Neural progenitor cell (in vitro differentiated cells): ENCODE results near the gene ACOX3. TPM values are rescaled to one million over a fixed set of nuclear protein-coding genes. Genes with fewer than 3 reads are reported as not detected.
A peak's percentile ranks its signal among the peaks of the same experiment; 100 is the strongest.

Experiments
- DNase-seq: peaks from one replicate; pipeline ENCODE4 v3.0.0-alpha.2; 2016; ENCODE audit warnings: low spot score
- H2AFZ ChIP-seq: fragments of 200-600 bp; sonication (generic); replicated peaks from 2 replicates; pipeline ENCODE4 v1.6.1; 2016; ENCODE audit warnings: antibody characterized with exemption
- H3F3A ChIP-seq: fragments of 200-600 bp; sonication (generic); 2 replicates; pipeline ENCODE4 v1.6.1; 2016; ENCODE audit warnings: antibody characterized with exemption, low read depth
- H3K27ac ChIP-seq: fragments of 200-600 bp; sonication (generic); 2 replicates; pipeline ENCODE4 v1.5.1; 2016; ENCODE audit warnings: mild to moderate bottlenecking
- H3K27me3 ChIP-seq: fragments of 200-600 bp; sonication (generic); 2 replicates; pipeline ENCODE4 v1.6.1; 2016; ENCODE audit warnings: mild to moderate bottlenecking, moderate library complexity
- H3K36me3 ChIP-seq: fragments of 200-600 bp; sonication (generic); 2 replicates; pipeline ENCODE4 v1.5.1; 2016
- H3K4me1 ChIP-seq: fragments of 200-600 bp; sonication (generic); 2 replicates; pipeline ENCODE4 v1.6.1; 2016; ENCODE audit warnings: mixed run types
- H3K4me2 ChIP-seq: fragments of 200-600 bp; sonication (generic); 2 replicates; pipeline ENCODE4 v1.6.1; 2016
- H3K4me3 ChIP-seq: fragments of 200-600 bp; sonication (generic); 2 replicates; pipeline ENCODE4 v1.5.1; 2016
- H3K79me2 ChIP-seq: fragments of 200-600 bp; sonication (generic); 2 replicates; pipeline ENCODE4 v1.6.1; 2016; ENCODE audit warnings: low read depth
- H3K9ac ChIP-seq: fragments of 200-600 bp; sonication (generic); 2 replicates; pipeline ENCODE4 v1.6.1; 2016
- H3K9me3 ChIP-seq: fragments of 200-600 bp; sonication (generic); 2 replicates; pipeline ENCODE4 v1.5.1; 2016; ENCODE audit warnings: low read depth
- H4K20me1 ChIP-seq: fragments of 200-600 bp; sonication (generic); 2 replicates; pipeline ENCODE4 v1.6.1; 2016; ENCODE audit warnings: low read depth
- H3K27ac Mint-ChIP-seq: 3 replicates; pipeline ENCODE4 v1.8.0; 2021; ENCODE audit warnings: mixed read lengths
- H3K27me3 Mint-ChIP-seq: 2 replicates; pipeline ENCODE4 v1.8.0; 2022; ENCODE audit warnings: low read depth, mild to moderate bottlenecking, inconsistent platforms, moderate library complexity, mixed read lengths; ENCODE audit not compliant: insufficient read depth
- H3K36me3 Mint-ChIP-seq: 3 replicates; pipeline ENCODE4 v1.8.0; 2021; ENCODE audit warnings: mixed read lengths
- H3K4me1 Mint-ChIP-seq: 3 replicates; pipeline ENCODE4 v1.8.0; 2021; ENCODE audit warnings: mixed read lengths
- H3K4me3 Mint-ChIP-seq: 3 replicates; pipeline ENCODE4 v1.8.0; 2021; ENCODE audit warnings: mild to moderate bottlenecking, moderate library complexity, mixed read lengths
- H3K9me3 Mint-ChIP-seq: 3 replicates; pipeline ENCODE4 v1.8.0; 2020; ENCODE audit warnings: mixed read lengths
- EZH2 ChIP-seq: fragments of 200-600 bp; sonication (generic); IDR thresholded peaks from 2 replicates; pipeline ENCODE4 v1.6.1; 2017; ENCODE audit warnings: antibody characterized with exemption, mild to moderate bottlenecking, moderate library complexity
- EZH2phosphoT487 ChIP-seq: fragments of 200-600 bp; sonication (generic); IDR thresholded peaks from 2 replicates; pipeline ENCODE4 v1.6.1; 2017; ENCODE audit warnings: antibody characterized with exemption
- total RNA-seq: library from RNA; depleted of rRNA; stranded (reverse); fragments of >200 nt; gene quantifications from 2 replicates; pipeline ENCODE4 v1.2.3, GENCODE V29; 2015; ENCODE audit warnings: low replicate concordance
- TF ChIP-seq, protein P1 (sequence below): fragments of 200-600 bp; sonication (generic); IDR thresholded peaks from 2 replicates; pipeline ENCODE4 v1.5.1; 2017; ENCODE audit warnings: antibody characterized with exemption, mild to moderate bottlenecking

The ACOX3 gene
- total RNA-seq, 1 donor from 2014 or later = 14.0 TPM

- Histone ChIP-seq H3K4me2 (no peak overlapping the region), H3K36me3 (no peaks in the 10 kb centered on the region), H3F3A (no peaks in the 10 kb centered on the region), H3K4me1 (peaks cover 8% of the 10 kb centered on the region), H3K9ac (no peak overlapping the region), H3K79me2 (no peaks in the 10 kb centered on the region), H3K9me3 (no peaks in the 10 kb centered on the region), H3K4me3 (no peak overlapping the region), H2AFZ (no peak overlapping the region), H3K27me3 (no peaks in the 10 kb centered on the region), H3K27ac (no peak overlapping the region), H4K20me1 (no peaks in the 10 kb centered on the region)
- Mint-ChIP-seq H3K36me3 (peaks cover 7% of the 10 kb centered on the region), H3K4me1 (peaks cover 16% of the 10 kb centered on the region), H3K4me3 (no peak overlapping the region), H3K9me3 (no peaks in the 10 kb centered on the region), H3K27ac (peak overlapping the region; percentile 66), H3K27me3 (peaks cover 3% of the 10 kb centered on the region)
- no peak for TF ChIP-seq EZH2
- TF ChIP-seq, protein P1, sequence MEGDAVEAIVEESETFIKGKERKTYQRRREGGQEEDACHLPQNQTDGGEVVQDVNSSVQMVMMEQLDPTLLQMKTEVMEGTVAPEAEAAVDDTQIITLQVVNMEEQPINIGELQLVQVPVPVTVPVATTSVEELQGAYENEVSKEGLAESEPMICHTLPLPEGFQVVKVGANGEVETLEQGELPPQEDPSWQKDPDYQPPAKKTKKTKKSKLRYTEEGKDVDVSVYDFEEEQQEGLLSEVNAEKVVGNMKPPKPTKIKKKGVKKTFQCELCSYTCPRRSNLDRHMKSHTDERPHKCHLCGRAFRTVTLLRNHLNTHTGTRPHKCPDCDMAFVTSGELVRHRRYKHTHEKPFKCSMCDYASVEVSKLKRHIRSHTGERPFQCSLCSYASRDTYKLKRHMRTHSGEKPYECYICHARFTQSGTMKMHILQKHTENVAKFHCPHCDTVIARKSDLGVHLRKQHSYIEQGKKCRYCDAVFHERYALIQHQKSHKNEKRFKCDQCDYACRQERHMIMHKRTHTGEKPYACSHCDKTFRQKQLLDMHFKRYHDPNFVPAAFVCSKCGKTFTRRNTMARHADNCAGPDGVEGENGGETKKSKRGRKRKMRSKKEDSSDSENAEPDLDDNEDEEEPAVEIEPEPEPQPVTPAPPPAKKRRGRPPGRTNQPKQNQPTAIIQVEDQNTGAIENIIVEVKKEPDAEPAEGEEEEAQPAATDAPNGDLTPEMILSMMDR = no peak
- TF ChIP-seq EZH2phosphoT487 = no peak
- peak; percentile 42 for DNase-seq
Measured at GRCh38 chr4:8478801-8479744, 38.5 kb upstream of the ACOX3 start.

DNA sequence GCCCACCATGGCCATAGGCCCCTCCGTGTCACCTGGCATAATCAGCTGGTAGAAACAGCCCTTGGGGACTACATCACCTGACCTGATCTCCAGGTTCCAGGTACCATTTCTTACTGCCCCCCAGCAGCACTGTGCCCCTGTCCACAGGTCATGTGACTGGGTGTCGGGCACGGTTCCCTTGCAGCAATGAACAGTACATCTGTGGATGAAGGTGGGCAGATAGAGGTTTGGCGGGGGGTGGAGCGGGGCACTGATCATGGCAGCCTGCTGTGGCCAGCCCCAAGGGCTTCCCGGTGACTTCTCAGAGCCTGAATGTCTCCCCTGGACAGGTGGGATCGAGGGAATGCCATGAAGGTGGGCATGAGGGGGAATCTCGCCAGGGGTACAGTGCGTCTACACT, 37.8 kb upstream of the ACOX3 start:
- Histone ChIP-seq H2AFZ (no peak overlapping the region), H3K79me2 (no peaks in the 10 kb centered on the region)

GRCh38 chr4:8477676-8478075, 37.2 kb upstream of the ACOX3 start:
- H2AFZ ChIP-seq = no peak overlapping the region
- H3K4me1 ChIP-seq = peaks cover 8% of the 10 kb centered on the region
- Mint-ChIP-seq H3K27me3 (peaks cover 5% of the 10 kb centered on the region), H3K4me1 (peaks cover 24% of the 10 kb centered on the region), H3K27ac (no peak overlapping the region), H3K9me3 (no peaks in the 10 kb centered on the region), H3K36me3 (peaks cover 7% of the 10 kb centered on the region), H3K4me3 (no peak overlapping the region)
- H3K27me3 ChIP-seq = no peaks in the 10 kb centered on the region
- H3K9me3 ChIP-seq = no peaks in the 10 kb centered on the region
- H3K4me3 ChIP-seq = no peak overlapping the region
- H3K4me2 ChIP-seq = no peak overlapping the region
- H3K79me2 ChIP-seq = no peaks in the 10 kb centered on the region
- H3K27ac ChIP-seq = no peak overlapping the region
- no peaks in the 10 kb centered on the region for H4K20me1 ChIP-seq
- H3K9ac ChIP-seq = no peak overlapping the region
- no peaks in the 10 kb centered on the region for H3K36me3 ChIP-seq
- DNase-seq = no peak
- no peaks in the 10 kb centered on the region for H3F3A ChIP-seq
- TF ChIP-seq EZH2phosphoT487 (no peak), EZH2 (no peak)
- TF ChIP-seq, protein P1 = no peak

More for the DNA sequence above, 37.8 kb upstream of the ACOX3 start:
- H3K4me3 ChIP-seq = no peak overlapping the region
- TF ChIP-seq, protein P1 = no peak
- TF ChIP-seq EZH2 (no peak), EZH2phosphoT487 (no peak)
- no peak for DNase-seq
- no peak overlapping the region for H3K4me3 Mint-ChIP-seq
- no peak overlapping the region for H3K27ac ChIP-seq
- no peak overlapping the region for H3K27ac Mint-ChIP-seq
- H3K36me3 Mint-ChIP-seq = peaks cover 7% of the 10 kb centered on the region
- peaks cover 8% of the 10 kb centered on the region for H3K4me1 ChIP-seq
- no peaks in the 10 kb centered on the region for H3K36me3 ChIP-seq
- H3K4me2 ChIP-seq = no peak overlapping the region
- H3K27me3 Mint-ChIP-seq = peaks cover 4% of the 10 kb centered on the region
- H3K4me1 Mint-ChIP-seq = peaks cover 17% of the 10 kb centered on the region
- H3F3A ChIP-seq = no peaks in the 10 kb centered on the region
- no peak overlapping the region for H3K9ac ChIP-seq
- H4K20me1 ChIP-seq = no peaks in the 10 kb centered on the region
- H3K9me3 Mint-ChIP-seq = no peaks in the 10 kb centered on the region
- H3K27me3 ChIP-seq = no peaks in the 10 kb centered on the region
- H3K9me3 ChIP-seq = no peaks in the 10 kb centered on the region
